ENCODE data around the gene TNRC6C.

DNA sequence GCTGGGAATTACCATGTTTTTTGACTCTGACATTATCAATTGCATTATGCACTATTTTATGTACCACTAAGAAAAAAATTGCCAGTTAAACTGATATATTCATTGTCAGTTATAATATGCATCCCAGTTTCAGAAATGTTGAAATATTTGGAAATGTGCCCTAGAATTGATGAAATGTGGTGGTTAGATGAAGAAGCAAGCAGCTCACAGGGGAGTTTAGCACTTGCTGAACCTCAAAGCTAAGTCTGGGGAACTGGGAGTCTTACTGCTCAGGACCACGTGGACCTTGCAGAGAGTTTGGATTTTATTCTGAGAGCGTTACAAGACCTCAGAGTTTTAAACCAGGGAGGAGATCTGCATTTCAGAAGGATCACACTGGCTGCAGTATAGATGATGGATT, 67.9 kb downstream of the TNRC6C start:
- TF ChIP-seq EZH2 (IDR thresholded peaks at IDR 0.05; ENCODE audit: low read depth, unreplicated experiment), result no peak
- TF ChIP-seq, protein P1, sequence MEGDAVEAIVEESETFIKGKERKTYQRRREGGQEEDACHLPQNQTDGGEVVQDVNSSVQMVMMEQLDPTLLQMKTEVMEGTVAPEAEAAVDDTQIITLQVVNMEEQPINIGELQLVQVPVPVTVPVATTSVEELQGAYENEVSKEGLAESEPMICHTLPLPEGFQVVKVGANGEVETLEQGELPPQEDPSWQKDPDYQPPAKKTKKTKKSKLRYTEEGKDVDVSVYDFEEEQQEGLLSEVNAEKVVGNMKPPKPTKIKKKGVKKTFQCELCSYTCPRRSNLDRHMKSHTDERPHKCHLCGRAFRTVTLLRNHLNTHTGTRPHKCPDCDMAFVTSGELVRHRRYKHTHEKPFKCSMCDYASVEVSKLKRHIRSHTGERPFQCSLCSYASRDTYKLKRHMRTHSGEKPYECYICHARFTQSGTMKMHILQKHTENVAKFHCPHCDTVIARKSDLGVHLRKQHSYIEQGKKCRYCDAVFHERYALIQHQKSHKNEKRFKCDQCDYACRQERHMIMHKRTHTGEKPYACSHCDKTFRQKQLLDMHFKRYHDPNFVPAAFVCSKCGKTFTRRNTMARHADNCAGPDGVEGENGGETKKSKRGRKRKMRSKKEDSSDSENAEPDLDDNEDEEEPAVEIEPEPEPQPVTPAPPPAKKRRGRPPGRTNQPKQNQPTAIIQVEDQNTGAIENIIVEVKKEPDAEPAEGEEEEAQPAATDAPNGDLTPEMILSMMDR (conservative IDR thresholded peaks at IDR 0.05; ENCODE audit: low read depth in 2 of 2), result no peak
- TF ChIP-seq, protein P2, sequence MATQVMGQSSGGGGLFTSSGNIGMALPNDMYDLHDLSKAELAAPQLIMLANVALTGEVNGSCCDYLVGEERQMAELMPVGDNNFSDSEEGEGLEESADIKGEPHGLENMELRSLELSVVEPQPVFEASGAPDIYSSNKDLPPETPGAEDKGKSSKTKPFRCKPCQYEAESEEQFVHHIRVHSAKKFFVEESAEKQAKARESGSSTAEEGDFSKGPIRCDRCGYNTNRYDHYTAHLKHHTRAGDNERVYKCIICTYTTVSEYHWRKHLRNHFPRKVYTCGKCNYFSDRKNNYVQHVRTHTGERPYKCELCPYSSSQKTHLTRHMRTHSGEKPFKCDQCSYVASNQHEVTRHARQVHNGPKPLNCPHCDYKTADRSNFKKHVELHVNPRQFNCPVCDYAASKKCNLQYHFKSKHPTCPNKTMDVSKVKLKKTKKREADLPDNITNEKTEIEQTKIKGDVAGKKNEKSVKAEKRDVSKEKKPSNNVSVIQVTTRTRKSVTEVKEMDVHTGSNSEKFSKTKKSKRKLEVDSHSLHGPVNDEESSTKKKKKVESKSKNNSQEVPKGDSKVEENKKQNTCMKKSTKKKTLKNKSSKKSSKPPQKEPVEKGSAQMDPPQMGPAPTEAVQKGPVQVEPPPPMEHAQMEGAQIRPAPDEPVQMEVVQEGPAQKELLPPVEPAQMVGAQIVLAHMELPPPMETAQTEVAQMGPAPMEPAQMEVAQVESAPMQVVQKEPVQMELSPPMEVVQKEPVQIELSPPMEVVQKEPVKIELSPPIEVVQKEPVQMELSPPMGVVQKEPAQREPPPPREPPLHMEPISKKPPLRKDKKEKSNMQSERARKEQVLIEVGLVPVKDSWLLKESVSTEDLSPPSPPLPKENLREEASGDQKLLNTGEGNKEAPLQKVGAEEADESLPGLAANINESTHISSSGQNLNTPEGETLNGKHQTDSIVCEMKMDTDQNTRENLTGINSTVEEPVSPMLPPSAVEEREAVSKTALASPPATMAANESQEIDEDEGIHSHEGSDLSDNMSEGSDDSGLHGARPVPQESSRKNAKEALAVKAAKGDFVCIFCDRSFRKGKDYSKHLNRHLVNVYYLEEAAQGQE (IDR thresholded peaks at IDR 0.05; ENCODE audit: unreplicated experiment), result no peak

Data from GM23338 (cell line).